H1 (cell line): ENCODE results near the gene PLPPR2. TPM values are rescaled to one million over a fixed set of nuclear protein-coding genes. Genes with fewer than 3 reads are reported as not detected.
A peak's percentile ranks its signal among the peaks of the same experiment; 100 is the strongest.

ENCODE experiments used
- CTCF ChIA-PET: fragments of 300-600 bp; sonication (Branson Sonifier 250); formaldehyde crosslinking; loops from one replicate; lab custom pipeline; 2021; ENCODE audit not compliant: partially characterized antibody; lab: Charles Lee
- POLR2A ChIA-PET: fragments of 300-600 bp; sonication (Branson Sonifier 250); formaldehyde crosslinking; loops from one replicate; lab custom pipeline; 2021; ENCODE audit warnings: inconsistent platforms; ENCODE audit not compliant: partially characterized antibody; lab: Charles Lee
- DNase-seq, 2 experiments: peaks; one replicate each; pipeline versions ENCODE4 v3.0.0 to v3.0.0-alpha.2; 2010 to 2022; ENCODE audit warnings: low spot score in 2 of 2, low read depth in 1 of 2, mixed read lengths in 1 of 2
- FAIRE-seq: peaks from 2 replicates; lab custom pipeline; 2011; peaks lifted over from hg19 to GRCh38; lab: Jason Lieb, UNC
- H2AFZ ChIP-seq: 2 replicates; pipeline ENCODE4 v1.8.1; 2012; ENCODE audit warnings: low read length, inconsistent platforms
- H2AK5ac ChIP-seq: 2 replicates; pipeline ENCODE4 v1.6.1; 2013; ENCODE audit warnings: low read depth, low read length
- H2BK120ac ChIP-seq: replicated peaks from 2 replicates; pipeline ENCODE3; 2013; ENCODE audit warnings: low read depth, low read length, inconsistent platforms
- H2BK12ac ChIP-seq: 2 replicates; pipeline ENCODE4 v1.6.1; 2013; ENCODE audit warnings: low read depth, low read length
- H2BK15ac ChIP-seq: 2 replicates; pipeline ENCODE4 v1.6.1; 2013; ENCODE audit warnings: low read length
- H2BK20ac ChIP-seq: 2 replicates; pipeline ENCODE4 v1.6.1; 2013; ENCODE audit warnings: low read length
- H2BK5ac ChIP-seq: 2 replicates; pipeline ENCODE4 v1.6.1; 2013; ENCODE audit warnings: low read depth, low read length
- H3K14ac ChIP-seq: 2 replicates; pipeline ENCODE4 v1.6.1; 2013; ENCODE audit warnings: inconsistent platforms; ENCODE audit not compliant: insufficient read length
- H3K18ac ChIP-seq: 2 replicates; pipeline ENCODE4 v1.6.1; 2013; ENCODE audit warnings: low read length; ENCODE audit errors: extremely low read depth
- H3K23ac ChIP-seq: 2 replicates; pipeline ENCODE4 v1.6.1; 2013; ENCODE audit warnings: inconsistent platforms; ENCODE audit not compliant: insufficient read length
- H3K23me2 ChIP-seq: 2 replicates; pipeline ENCODE4 v1.6.1; 2013; ENCODE audit warnings: low read depth, low read length
- H3K27ac ChIP-seq: 2 replicates; pipeline ENCODE4 v1.6.1; 2011; ENCODE audit warnings: low read depth, low read length, inconsistent platforms
- H3K27me3 ChIP-seq, 4 experiments: replicated peaks in 1 of 4; 1 replicate in 1 of 4; 2 replicates in 3 of 4; pipeline versions ENCODE4 v1.6.1 to v1.8.1; 2011 to 2013; ENCODE audit warnings: low read length in 3 of 4, mild to moderate bottlenecking in 3 of 4, inconsistent platforms in 2 of 4, mixed read lengths in 2 of 4, moderate library complexity in 1 of 4; ENCODE audit not compliant: control insufficient read depth in 3 of 4, insufficient read depth in 3 of 4; ENCODE audit errors: extremely low read depth in 1 of 4
- H3K36me3 ChIP-seq, 4 experiments: 2 replicates each; pipeline versions ENCODE4 v1.6.1 to v1.8.1; 2011 to 2013; ENCODE audit warnings: mild to moderate bottlenecking in 4 of 4, low read length in 3 of 4, moderate library complexity in 2 of 4, control low read depth in 1 of 4, inconsistent platforms in 1 of 4; ENCODE audit not compliant: insufficient read depth in 4 of 4, control insufficient read depth in 2 of 4
- H3K4ac ChIP-seq: replicated peaks from 2 replicates; pipeline ENCODE3; 2013; ENCODE audit warnings: low read length, low read depth, mixed read lengths, inconsistent platforms; ENCODE audit not compliant: insufficient read length
- H3K4me1 ChIP-seq, 4 experiments: replicated peaks in 1 of 4; 1 replicate in 1 of 4; 2 replicates in 3 of 4; pipeline versions ENCODE4 v1.6.1 to v1.8.1; 2011 to 2013; ENCODE audit warnings: low read length in 3 of 4, inconsistent platforms in 2 of 4, mixed read lengths in 1 of 4; ENCODE audit not compliant: insufficient read depth in 4 of 4, control insufficient read depth in 3 of 4
- H3K4me2 ChIP-seq, 2 experiments: 2 replicates each; pipeline versions ENCODE4 v1.6.1 to v1.8.1; 2011 to 2013; ENCODE audit warnings: low read depth in 2 of 2, low read length in 2 of 2, control low read depth in 1 of 2, inconsistent platforms in 1 of 2, mild to moderate bottlenecking in 1 of 2; ENCODE audit not compliant: insufficient read depth in 1 of 2
- H3K4me3 ChIP-seq, 4 experiments: fragments of 200-600, 300-600 bp in 1 of 4; sonication (generic), shearing (Covaris generic), sonication (Bioruptor Twin) in 1 of 4; 2 replicates each; pipeline versions ENCODE4 v1.5.1 to v1.8.1; 2011 to 2016; ENCODE audit warnings: low read length in 4 of 4, low read depth in 3 of 4, control low read depth in 2 of 4, inconsistent platforms in 2 of 4, mild to moderate bottlenecking in 2 of 4, mixed read lengths in 1 of 4, moderate library complexity in 1 of 4; ENCODE audit not compliant: insufficient read depth in 2 of 4; ENCODE audit errors: extremely low read depth in 1 of 4
- H3K56ac ChIP-seq: replicated peaks from 2 replicates; pipeline ENCODE3; 2013; ENCODE audit warnings: low read depth, mild to moderate bottlenecking, mixed read lengths, low read length, inconsistent platforms; ENCODE audit not compliant: insufficient read length
- H3K79me1 ChIP-seq: 2 replicates; pipeline ENCODE4 v1.6.1; 2013; ENCODE audit warnings: low read depth, low read length, control low read depth
- H3K79me2 ChIP-seq, 2 experiments: 2 replicates each; pipeline versions ENCODE4 v1.6.1 to v1.8.1; 2012 to 2013; ENCODE audit warnings: low read length in 2 of 2, mild to moderate bottlenecking in 2 of 2, inconsistent platforms in 1 of 2; ENCODE audit not compliant: insufficient read depth in 2 of 2, control insufficient read depth in 1 of 2
- H3K9ac ChIP-seq, 4 experiments: replicated peaks in 1 of 4; 1 replicate in 1 of 4; 2 replicates in 3 of 4; pipeline versions ENCODE4 v1.6.1 to v1.8.1; 2011 to 2013; ENCODE audit warnings: low read depth in 3 of 4, low read length in 3 of 4, control low read depth in 2 of 4, mild to moderate bottlenecking in 2 of 4, moderate library complexity in 2 of 4, inconsistent platforms in 1 of 4; ENCODE audit errors: extremely low read depth in 1 of 4
- H3K9me3 ChIP-seq, 2 experiments: 2 replicates each; pipeline versions ENCODE4 v1.6.1 to v1.8.1; 2012 to 2013; ENCODE audit warnings: mild to moderate bottlenecking in 2 of 2, moderate library complexity in 2 of 2, control low read depth in 1 of 2, inconsistent platforms in 1 of 2, low read depth in 1 of 2, low read length in 1 of 2, mixed read lengths in 1 of 2; ENCODE audit not compliant: insufficient read depth in 2 of 2
- H4K20me1 ChIP-seq, 2 experiments: replicated peaks in 1 of 2; 2 replicates each; pipeline versions ENCODE3 to v1.8.1; 2011 to 2013; ENCODE audit warnings: inconsistent platforms in 2 of 2, low read length in 2 of 2, mild to moderate bottlenecking in 1 of 2; ENCODE audit not compliant: insufficient read depth in 2 of 2, control insufficient read depth in 1 of 2
- H4K5ac ChIP-seq: 2 replicates; pipeline ENCODE4 v1.6.1; 2013; ENCODE audit warnings: low read length, low read depth, mixed read lengths, inconsistent platforms; ENCODE audit not compliant: insufficient read length
- H4K8ac ChIP-seq: 2 replicates; pipeline ENCODE4 v1.8.0; 2013; ENCODE audit warnings: mild to moderate bottlenecking, moderate library complexity, low read length, inconsistent platforms; ENCODE audit not compliant: insufficient read depth; ENCODE audit errors: extremely low read depth
- H4K91ac ChIP-seq: replicated peaks from 2 replicates; pipeline ENCODE3; 2013; ENCODE audit warnings: low read length, mixed read lengths, inconsistent platforms; ENCODE audit not compliant: insufficient read length
- CTCF ChIP-seq, 3 experiments: IDR thresholded peaks; 1 replicate in 2 of 3; 2 replicates in 1 of 3; pipeline versions ENCODE4 v1.5.1 to v1.6.1; 2011; ENCODE audit warnings: low read length in 3 of 3, mild to moderate bottlenecking in 3 of 3, inconsistent platforms in 2 of 3, low read depth in 1 of 3, moderate library complexity in 1 of 3; ENCODE audit not compliant: insufficient read depth in 1 of 3; ENCODE audit errors: control extremely low read depth in 1 of 3
- KDM5A ChIP-seq: fragments of 200-600 bp; IDR thresholded peaks from 2 replicates; pipeline ENCODE4 v1.7.1; 2012; ENCODE audit warnings: mild to moderate bottlenecking, low read length, inconsistent platforms, mixed read lengths
- SIN3A ChIP-seq, 2 experiments: IDR thresholded peaks in 1 of 2; conservative IDR thresholded peaks in 1 of 2; 2 replicates each; pipeline ENCODE4 v1.6.1; 2011 to 2012; ENCODE audit warnings: low read length in 2 of 2, improper control_type of control experiment in 1 of 2, low read depth in 1 of 2, mild to moderate bottlenecking in 1 of 2
- WGBS, 2 experiments: shearing (Covaris generic) in 1 of 2; methylation state at CpG; one replicate each; pipeline versions ENCODE4 v1.1.6 to v1.1.7; 2013 to 2015; ENCODE audit warnings: low lambda C conversion rate in 2 of 2, mixed read lengths in 2 of 2, inconsistent platforms in 1 of 2, low coverage in 1 of 2, missing lambda C conversion rate in 1 of 2; ENCODE audit not compliant: insufficient replicate concordance in 2 of 2, insufficient coverage in 1 of 2, insufficient read length in 1 of 2; ENCODE audit errors: extremely low coverage in 1 of 2, missing lambda C conversion rate in 1 of 2; 5-methylcytosine and 5-hydroxymethylcytosine counted together
- polyA plus RNA-seq, 7 experiments: library from polyadenylated mRNA; depleted of rRNA in 3 of 7; stranded (reverse) in 5 of 7; unstranded in 2 of 7; fragments of >200 nt in 5 of 7; fragments of 200-250 nt in 2 of 7; gene quantifications; 1 replicate in 5 of 7; 2 replicates in 1 of 7; 4 replicates in 1 of 7; pipeline versions ENCODE4 v1.2.1 to v1.2.3, GENCODE V29; 2011 to 2013; ENCODE audit warnings: missing spikeins in 2 of 7, mixed read lengths in 2 of 7
- total RNA-seq: library from RNA; stranded (reverse); fragmentation: NEBNext Ultra II Directional; extraction: Animal tissue kit (Norgen Biotek cat#: 25700); gene quantifications from 2 replicates; pipeline ENCODE4 v1.2.1, GENCODE V29; 2021

The PLPPR2 gene
- total and polyA plus RNA-seq, 2 of the 8 experiments (the other 6 are each of a cell fraction or from before 2014, with no cell fraction given) = 7.2 to 11.7 TPM

- no peak overlapping the region for H2BK5ac ChIP-seq
- no peak overlapping the region for H2BK20ac ChIP-seq
- no peaks in the 10 kb centered on the region for H3K79me1 ChIP-seq
- H3K4me2 ChIP-seq = peak overlapping the region in 1 of 2 experiments; percentile 54; a peak in 1 of 4 replicates
- no peak overlapping the region for H4K5ac ChIP-seq
- no peak overlapping the region for H4K91ac ChIP-seq
- no peak overlapping the region for H3K4me3 ChIP-seq
- no peak overlapping the region for H3K27ac ChIP-seq
- peaks cover 2 to 5% of the 10 kb centered on the region in 2 experiments for H4K20me1 ChIP-seq
- no peaks in the 10 kb centered on the region; a peak in 2 of 7 replicates for H3K27me3 ChIP-seq
- no peak overlapping the region for H3K14ac ChIP-seq
- no peak overlapping the region for H3K18ac ChIP-seq
- peaks cover 0 to 4% (median 1%) of the 10 kb centered on the region in 4 experiments; a peak in 4 of 7 replicates for H3K4me1 ChIP-seq
- H3K9me3 ChIP-seq = no peaks in the 10 kb centered on the region
- no peaks in the 10 kb centered on the region for H3K79me2 ChIP-seq
- H3K9ac ChIP-seq = no peak overlapping the region
- no peak overlapping the region for H2AFZ ChIP-seq
- ChIA-PET POLR2A (interaction anchor here (0.8 to 2.8 kb wide), 5 partner anchors 11 to 86 kb away, joined by 3 to 13 read pairs (median 3); partner anchors contain the start of genes DOCK6 and EPOR), CTCF (interaction anchor here (1.0 to 2.8 kb wide), 7 partner anchors 16 to 82 kb away, joined by 3 to 9 read pairs (median 4); partner anchors contain the start of gene TSPAN16)
- 92% methylated on average over 7 of the region's 7 CpGs; no CpG with 5 or more reads in 1 of the 2 experiments for WGBS, 2 experiments
- no peak overlapping the region for H3K23ac ChIP-seq
- H4K8ac ChIP-seq = no peak overlapping the region
- H2BK120ac ChIP-seq = no peak overlapping the region
- DNase-seq (no peak), FAIRE-seq (no peak)
- no peak overlapping the region for H3K56ac ChIP-seq
- no peak overlapping the region for H2BK15ac ChIP-seq
- no peak overlapping the region for H2BK12ac ChIP-seq
- no peak overlapping the region for H2AK5ac ChIP-seq
- H3K23me2 ChIP-seq = peaks cover 11% of the 10 kb centered on the region; the same call in 1 of the 2 replicates
- no peak overlapping the region for H3K4ac ChIP-seq
- TF ChIP-seq CTCF (IDR thresholded peaks at IDR 0.05; ENCODE audit: control extremely low read depth in 1 of 3, insufficient read depth in 1 of 3, low read depth in 1 of 3, low read length in 3 of 3) (no peak), KDM5A (no peak), SIN3A (conservative IDR thresholded peaks at IDR 0.05 in 1 of 2, IDR thresholded peaks at IDR 0.05 in 1 of 2; ENCODE audit: low read depth in 1 of 2, low read length in 2 of 2) (no peak)
- H3K36me3 ChIP-seq = peaks cover 0 to 5% (median 2%) of the 10 kb centered on the region in 4 experiments; a peak in 3 of 8 replicates
Measured at GRCh38 chr19:11338121-11338520, 17.1 kb upstream of the PLPPR2 start.
